ENCODE measurements around the gene FOXI2.

FOXI2 gene

GRCh38 chr10:127743205-127743604 is 6.2 kb downstream of the FOXI2 start:
- no peak for DNase-seq (ENCODE audit: low read depth)

DNA sequence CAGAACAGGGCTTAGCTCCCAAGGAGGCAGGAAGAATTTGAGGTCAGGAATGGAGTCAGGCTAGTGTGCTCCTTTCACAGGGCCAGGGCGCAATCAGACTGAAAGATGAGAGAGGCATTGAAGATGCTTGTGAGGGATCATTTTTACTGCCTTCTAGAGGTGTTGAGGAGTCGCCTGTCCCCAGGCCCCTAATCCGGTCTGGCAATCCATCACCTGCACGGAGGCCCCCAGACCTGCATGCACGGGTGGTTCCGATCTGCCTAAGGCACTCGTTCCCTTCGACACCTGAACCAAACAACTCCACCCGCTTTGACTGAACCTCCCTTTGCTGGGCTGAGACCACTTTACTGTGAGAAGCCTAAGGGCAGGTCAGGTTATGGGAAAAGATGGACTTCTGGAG is 8.0 kb downstream of the FOXI2 start:
- no peak for DNase-seq (ENCODE audit: low read depth)

DNA sequence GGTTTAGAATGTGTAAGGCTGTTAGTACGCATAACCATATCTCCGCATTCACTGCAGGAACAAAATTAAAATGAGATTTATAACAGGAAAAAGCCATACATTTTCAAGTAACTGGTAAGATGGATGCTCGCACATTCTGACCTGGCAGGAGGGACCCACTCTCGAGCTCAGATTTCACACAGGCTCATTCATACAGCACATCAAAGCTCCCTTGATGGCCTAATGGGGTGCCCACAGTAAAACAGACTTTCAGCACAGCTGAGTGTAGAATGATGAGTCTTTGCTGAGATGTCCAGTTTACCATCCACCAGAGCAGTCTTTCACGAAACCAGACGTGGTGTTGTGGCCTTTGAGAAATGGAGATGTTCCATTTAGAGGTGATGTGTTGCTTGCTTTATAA is 8.9 kb downstream of the FOXI2 start:
- DNase-seq (ENCODE audit: low read depth), result no peak

- DNase-seq (ENCODE audit: low read depth), result no peak
These were observed 18.8 kb downstream of the FOXI2 start for GRCh38 chr10:127755753-127756152.

- no peak for DNase-seq (ENCODE audit: low read depth)
These were observed 19.3 kb downstream of the FOXI2 start for GRCh38 chr10:127756264-127756663.

GRCh38 chr10:127757033-127757432 is 20.0 kb downstream of the FOXI2 start:
- no peak for DNase-seq (ENCODE audit: low read depth)

- DNase-seq (ENCODE audit: low read depth), result no peak
These were observed 22.3 kb downstream of the FOXI2 start for GRCh38 chr10:127759276-127759675.

DNA sequence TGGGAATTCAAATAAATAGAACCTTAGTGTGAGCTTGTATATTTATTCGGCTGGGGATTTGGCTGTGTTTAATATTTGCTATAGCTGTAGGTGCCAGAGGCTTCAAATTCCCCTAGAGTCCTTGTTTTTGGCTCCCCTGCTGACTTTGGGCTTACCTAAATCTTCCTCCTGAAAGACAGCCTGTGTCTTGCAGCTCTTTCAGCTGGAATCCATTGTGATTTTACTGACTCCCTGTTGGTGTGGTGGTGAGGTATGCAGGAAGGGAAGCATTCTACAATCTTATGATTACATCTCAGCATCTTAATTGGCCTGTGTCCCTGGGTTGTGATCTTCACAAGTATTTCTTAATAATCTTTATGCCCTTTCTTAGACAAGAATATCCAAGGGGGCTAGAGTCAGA is 25.9 kb downstream of the FOXI2 start:
- DNase-seq (ENCODE audit: low read depth), result no peak

- no peak for DNase-seq (ENCODE audit: low read depth)
These were observed 38.0 kb downstream of the FOXI2 start for GRCh38 chr10:127774766-127775559.

DNA sequence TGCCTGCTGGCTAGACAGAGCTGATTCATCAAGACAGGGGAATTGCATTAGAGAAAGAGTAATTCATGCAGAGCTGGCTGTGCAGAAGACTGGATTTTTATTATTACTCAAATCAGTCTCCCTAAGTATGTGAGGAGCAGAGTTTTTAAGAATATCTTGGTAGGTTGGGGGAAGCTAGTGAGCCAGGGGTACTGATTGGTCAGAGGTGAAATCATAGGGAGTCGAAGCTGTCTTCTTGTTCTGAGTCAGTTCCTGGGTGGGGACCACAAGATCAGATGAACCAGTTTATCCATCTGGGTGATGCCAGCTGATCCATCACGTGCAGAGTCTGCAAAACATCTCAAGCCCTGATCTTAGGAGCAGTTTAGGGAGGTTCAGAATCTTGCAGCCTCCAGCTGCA is 39.8 kb downstream of the FOXI2 start:
- no peak for DNase-seq (ENCODE audit: low read depth)

GRCh38 chr10:127781412-127781811 is 44.4 kb downstream of the FOXI2 start:
- no peak for DNase-seq (ENCODE audit: low read depth)

GRCh38 chr10:127787873-127788272 is 50.9 kb downstream of the FOXI2 start:
- no peak for DNase-seq (ENCODE audit: low read depth)

GRCh38 chr10:127790066-127790624 is 53.2 kb downstream of the FOXI2 start:
- no peak for DNase-seq (ENCODE audit: low read depth)
